ENCODE data around the gene PHF10. TPM values are rescaled to one million over a fixed set of nuclear protein-coding genes. Genes with fewer than 3 reads are reported as not detected.

Gene PHF10
- total RNA-seq = 10.7 and 14.1 TPM in 2 replicates

GRCh38 chr6:169724494-169725124, at the start of gene PHF10:
Gene PHF10, minus strand, starts transcription at chr6:169724500. Its CDS starts 569 bp downstream, at chr6:169723931.

DNA sequence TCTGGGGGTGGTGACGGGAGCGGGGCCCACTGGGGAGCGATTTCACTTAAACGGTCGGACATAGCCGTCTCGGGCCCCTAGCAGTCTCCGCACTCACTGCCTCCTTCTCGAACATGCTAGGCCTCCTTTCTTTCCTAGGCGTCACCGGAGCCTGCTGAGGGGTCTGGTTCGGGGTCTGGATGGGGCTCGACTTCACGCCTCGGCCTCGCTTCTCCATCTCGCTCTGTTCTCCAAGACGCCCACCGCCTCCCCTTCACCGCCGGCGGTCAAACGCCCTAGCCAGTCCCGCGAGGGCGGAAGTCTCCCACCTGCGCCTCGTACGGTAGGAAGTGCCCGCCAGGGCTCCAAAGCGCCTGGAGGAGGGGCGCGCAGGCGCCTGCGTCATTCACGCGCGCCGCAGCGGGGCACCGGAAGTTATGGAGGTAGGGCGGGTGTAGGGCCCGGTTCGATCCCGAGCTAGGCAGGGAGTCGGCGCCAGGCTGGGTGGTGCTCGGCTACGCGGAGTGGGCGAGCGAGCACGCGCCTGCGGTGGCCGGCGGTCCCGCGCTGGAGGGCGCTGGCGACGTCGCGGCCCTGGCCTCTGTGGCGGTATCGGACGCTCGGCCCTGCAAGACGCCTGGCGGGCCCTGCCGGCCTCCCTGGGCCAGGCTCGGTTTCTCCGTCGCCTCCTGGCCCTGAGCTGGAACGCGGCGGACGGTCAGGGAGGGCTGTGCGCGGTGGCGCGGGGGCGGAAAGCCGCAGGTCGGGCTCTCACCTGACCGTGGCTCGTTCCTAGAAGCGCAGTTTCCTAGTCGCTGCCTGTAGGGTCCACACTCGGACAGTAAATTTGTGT, 27.2 kb upstream of the PHF10 start, which contains the start of the genes DYNLT2 and ERMARD:
DYNLT2 (minus strand) TSS at position 331 of the 832 bp plus-strand sequence; CDS start at position 217, 114 bp downstream.
ERMARD (plus strand) TSS at position 381 of the 832 bp plus-strand sequence; CDS start at position 417, 36 bp downstream.

DNA sequence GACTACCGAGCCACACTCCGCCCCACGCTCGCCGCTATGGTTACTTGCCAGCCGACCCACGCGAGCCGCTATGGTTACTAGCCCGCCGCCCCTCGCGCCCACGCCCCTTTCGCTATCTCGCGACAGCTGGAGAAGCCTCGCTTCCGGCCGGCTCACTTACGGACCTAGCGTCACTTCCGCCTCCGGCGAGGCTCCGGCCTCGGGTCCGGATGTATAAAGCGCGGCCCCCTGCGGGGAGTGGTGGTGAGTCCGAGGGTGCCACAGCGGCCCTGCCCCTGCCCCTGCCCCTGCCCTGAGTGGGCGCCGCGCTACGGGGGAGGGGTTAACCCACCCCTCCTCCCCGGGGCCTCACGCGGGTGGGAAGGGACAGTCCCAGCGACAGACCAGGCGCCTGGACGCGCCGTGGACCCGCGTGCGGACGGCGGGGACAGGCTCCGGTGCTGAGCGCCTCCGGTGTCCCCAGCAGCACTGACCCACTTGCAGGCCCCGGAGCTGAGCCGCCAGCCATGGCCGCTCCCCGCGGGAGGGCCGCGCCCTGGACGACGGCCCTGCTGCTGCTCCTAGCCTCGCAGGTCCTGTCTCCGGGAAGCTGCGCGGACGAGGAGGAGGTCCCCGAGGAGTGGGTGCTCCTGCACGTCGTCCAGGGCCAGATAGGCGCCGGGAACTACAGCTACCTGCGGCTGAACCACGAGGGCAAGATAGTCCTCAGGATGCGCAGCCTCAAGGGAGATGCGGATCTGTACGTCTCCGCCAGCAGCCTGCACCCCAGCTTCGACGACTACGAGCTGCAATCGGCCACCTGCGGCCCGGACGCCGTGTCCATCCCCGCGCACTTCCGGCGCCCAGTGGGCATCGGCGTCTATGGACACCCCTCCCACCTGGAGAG, 22.1 kb downstream of the PHF10 start, which contains the start of the genes C6orf120 and WDR27:
C6orf120 (plus strand) TSS at position 173 of the 886 bp plus-strand sequence; CDS start at position 507, 334 bp downstream.
WDR27 (minus strand) TSS at position 76 of the 886 bp plus-strand sequence. CDS start 13,024 bp downstream, outside the sequence.

Other genes with a start within 250 kb of the PHF10 start
- 17.5 and 28.7 TPM in 2 replicates for gene WDR27, start 22.5 kb downstream of the PHF10 start, total RNA-seq
- gene C6orf120, start 22.4 kb downstream of the PHF10 start, total RNA-seq = 50.4 and 55.0 TPM in 2 replicates
- gene DYNLT2, start 27.1 kb upstream of the PHF10 start, total RNA-seq = 0.61 and 0.65 TPM in 2 replicates
- gene ERMARD, start 27.1 kb upstream of the PHF10 start, total RNA-seq = 14.9 and 19.8 TPM in 2 replicates